NCI-H69 (cell line): Measurements from ENCODE around the gene RABGAP1.

Source experiments
- DNase-seq: peaks from one replicate; lab custom pipeline; 2025; lab: John Stamatoyannopoulos, UW

RABGAP1 gene

DNA sequence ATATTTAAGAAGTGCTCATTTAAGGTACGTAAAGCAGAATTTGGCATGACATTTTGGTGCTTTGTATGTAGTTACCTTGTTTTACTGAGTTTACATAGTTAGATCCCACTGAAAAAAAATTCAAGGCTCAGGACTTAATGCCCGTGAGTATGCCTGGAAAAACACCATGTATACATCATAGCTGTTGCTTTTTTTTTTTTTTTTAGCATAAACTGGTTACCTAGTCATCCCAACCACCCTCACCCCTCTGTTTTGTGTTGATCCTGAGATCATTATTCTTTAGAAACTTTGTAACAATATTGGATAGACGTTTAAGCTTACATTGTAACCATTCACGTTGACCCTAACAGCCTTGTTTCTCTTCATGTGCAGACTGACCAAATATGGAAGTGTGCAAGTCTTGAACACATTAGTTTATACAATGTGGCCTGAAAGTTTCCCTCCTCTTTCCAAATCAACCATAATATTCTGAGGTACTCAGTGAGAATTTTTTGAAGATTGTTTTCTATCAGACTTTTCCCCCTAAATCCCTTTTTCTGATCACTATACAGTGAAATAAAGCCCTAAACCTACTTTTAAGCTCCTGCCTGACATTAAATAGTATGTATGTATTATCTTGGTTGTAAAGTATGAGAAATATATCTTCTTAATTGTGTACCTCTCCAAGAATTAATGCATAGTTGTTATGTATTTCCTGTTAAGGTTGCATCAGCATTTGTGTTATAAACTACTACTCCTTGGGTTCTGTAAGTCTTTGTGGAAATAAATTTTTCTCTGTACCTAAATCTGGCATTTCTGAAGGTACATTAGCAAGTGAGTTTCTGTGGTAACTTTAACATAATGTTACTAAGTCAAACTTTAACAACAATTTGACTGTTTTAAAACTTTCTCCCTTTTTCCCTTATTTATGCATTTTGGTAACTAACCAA, 4.4 kb downstream of the RABGAP1 start:
- DNase-seq: no peak

DNA sequence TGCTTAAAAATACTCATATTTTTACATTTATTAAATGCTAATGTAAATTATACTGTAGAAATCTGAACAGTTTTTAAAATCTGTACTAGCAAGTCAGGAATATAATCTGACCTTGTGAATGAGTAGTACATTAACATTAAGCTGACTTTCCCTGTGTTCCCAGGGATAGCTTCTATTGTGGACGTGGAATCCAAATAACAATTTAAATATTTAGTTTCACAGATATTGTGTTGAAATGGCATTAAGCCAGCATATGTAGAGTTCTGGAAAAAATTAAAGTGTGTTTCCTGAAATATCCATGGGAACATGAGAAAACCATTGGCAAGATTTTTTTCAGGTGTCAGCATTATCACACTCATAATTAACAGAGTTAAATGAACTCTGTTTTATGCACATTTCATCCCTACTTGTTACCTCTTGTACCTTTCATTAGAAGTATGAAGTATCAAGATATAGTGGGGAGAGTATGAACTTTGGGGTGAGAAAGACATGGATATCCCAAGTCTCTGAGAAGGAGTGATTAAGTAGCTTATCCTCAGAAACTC, 5.7 kb downstream of the RABGAP1 start:
- DNase-seq: no peak

DNA sequence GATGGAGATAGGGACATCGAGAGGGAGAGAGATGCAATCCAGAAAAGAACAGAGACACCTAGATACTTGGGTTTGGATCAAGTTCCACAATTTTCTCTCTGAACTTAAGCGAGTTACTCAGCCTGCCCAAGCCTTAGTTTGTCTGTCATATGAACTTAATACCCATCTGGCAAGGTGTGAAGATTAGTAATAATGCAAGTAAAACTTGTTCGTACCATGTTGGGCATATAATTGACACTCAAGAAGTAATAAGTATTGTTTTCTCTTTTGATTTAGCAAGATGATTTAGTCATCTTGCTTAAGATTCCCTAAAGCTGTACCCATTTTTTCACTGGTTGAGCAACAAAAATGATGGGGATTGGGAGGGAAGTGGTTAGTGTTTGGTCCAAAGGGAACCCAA, 7.5 kb downstream of the RABGAP1 start:
- no peak for DNase-seq

DNA sequence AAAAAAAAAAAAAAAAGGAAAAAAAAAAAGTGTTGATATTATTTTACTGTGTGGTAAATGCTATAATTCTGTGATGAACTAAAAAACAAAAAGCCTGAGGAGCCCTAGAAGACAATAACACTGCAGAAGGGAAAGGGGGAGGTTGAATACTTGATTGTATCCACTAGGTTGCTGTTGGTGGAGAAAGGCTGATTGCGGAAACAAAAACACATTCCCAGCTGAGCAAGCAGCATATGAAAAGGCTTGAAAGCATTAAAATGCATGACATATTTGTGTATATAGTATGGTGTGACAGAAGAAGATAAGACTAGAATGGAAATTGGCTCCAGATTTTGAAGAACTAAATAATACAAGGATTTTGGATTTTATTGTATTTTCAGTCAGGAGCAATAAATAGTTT, 8.9 kb downstream of the RABGAP1 start:
- no peak for DNase-seq

DNA sequence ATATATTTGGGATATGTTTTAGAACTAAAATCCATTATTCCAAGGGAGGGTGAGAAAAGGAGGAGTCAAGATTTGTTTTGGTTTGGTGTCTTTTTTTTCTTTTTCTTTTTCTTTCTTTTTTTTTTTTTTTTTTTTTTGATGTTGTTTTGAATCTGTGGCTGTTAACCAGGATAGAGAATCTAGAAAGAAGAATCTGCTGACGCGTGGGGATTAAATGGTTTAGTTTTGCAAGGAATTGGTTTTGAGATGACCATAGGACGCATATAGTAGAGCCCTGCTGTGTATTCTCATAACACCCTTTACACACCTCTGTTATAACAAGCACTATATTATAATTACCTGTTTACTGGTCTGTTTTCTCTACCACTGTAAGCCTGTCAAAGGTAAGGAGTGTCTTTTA, 9.4 kb downstream of the RABGAP1 start:
- no peak for DNase-seq

DNA sequence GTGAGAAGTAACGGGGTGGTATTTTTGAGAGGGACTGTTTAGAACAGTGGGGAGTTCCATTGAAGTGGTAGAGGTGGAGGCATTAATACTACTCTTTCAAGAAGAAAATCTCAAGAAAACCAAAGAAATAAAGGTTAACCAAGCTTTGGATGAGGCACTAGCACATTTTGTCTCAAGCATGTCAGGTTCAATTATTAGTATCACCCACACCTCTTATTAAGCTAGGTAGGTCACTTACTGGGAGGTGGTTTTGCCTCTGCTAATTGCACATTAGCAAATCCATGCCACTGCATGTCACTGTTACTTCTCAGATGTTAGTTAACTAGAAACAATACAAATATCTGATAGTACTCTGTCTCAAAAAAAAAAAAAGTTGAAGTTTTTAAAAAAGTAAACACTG, 10.2 kb downstream of the RABGAP1 start:
- no peak for DNase-seq

DNA sequence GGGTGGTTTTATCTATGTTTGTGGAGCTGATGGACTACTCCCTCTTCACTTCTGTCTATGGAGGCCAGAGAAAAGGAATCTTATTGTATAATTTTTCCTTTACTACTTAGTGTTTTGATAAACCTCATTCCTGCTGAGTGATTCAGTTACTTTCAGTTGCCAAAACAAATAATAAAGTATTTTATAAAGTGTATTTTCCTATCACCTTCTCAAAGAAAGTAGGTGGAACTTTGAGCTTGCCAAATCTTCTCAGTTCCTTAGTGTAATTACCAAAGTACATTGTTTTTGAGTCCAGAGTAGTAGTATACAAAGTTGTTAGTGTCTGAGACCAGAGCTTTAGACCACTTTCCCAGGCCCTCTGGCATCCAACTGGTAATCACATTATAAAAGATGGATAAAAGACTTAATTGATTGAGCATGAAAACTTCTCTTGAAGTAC, 13.5 kb downstream of the RABGAP1 start:
- no peak for DNase-seq

DNA sequence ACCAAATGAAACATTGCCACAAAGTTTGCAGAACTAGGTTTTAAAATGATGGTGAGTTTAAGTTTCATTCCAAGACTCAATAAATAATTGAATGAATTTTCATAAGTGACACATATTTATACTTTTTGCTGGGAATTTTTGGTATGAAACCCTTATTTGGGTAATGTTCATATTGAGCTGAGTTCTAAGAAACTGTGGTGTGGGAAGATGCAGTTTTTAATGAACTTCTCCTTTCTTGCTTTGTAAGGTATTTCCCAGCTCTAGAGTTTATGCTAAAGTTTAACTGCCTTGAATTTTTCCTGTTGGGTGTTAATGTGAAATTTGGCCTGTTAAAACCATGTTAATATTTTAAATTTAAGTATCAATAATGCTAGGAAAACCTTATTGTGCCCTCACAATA, 15.1 kb downstream of the RABGAP1 start:
- DNase-seq: no peak

DNA sequence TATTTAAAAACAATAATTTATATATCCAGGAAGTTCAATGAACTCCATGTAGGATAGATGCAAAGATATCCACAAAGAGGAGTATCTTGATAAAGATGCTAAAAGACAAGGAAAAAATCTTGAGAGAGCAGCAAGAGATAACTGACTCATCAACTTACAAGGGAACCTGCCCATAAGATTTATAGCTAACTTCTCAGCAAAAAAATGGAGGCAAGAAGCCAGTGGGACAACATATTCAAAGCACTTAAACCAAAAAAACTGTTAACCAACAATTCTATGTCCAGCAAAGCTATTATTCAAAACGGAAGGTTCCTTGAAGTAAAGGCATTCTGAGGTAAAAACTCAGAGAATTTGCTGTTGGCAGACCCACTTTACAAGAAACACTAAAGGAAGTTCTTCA, 20.3 kb downstream of the RABGAP1 start:
- DNase-seq: no peak

DNA sequence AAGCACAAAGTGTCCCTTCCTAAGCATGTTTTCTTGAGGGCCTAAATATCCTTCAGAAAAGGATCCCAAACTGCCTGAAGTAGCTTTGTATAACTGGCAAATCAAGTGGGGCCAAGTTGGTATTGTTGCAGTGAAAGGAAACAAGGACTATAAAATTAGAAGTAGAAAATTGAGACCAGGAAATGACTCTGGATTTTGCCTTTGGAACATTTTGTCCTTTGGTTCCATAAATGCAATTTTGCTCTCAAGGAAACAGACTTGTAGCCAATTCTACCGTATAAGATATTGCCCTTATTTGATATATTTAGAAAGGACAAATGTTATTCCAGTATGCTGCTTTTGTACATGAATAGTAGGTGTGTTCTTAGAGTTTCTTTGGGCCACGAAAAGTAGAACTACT, 34.4 kb downstream of the RABGAP1 start:
- no peak for DNase-seq

DNA sequence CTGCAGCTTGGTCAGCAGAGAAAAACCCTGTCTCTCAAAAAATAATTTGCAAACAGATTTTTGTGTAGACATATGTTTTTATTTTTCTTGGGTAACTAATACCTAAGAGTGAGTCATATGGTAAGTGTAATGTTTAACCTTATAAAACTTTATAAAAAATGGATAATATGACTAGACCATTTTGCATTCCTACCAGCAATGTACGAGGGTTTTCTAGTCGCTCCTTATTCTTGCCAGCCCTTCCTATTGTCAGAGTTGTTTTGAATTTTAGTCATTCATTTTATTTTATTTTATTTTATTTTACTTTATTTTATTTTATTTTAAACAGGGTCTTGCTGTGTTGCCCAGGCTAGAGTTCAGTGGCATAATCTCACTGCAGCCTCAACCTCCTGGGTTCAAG, 37.8 kb downstream of the RABGAP1 start:
- no peak for DNase-seq

DNA sequence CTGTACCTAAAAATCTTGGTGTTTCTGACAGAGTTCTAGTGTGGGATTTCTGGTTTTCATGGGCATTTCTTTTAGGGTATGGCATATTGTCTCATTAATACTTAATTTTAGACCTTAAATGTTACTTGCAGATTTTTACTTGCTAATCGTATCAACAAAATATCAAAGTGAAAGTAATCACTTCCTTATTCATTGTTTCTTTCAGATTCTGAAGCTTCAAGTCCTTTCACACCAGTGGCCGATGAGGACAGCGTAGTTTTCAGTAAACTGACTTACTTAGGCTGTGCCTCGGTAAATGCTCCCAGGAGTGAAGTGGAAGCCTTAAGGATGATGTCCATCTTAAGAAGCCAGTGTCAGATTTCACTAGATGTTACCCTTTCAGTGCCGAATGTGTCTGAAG, 45.2 kb downstream of the RABGAP1 start:
- DNase-seq: no peak

DNA sequence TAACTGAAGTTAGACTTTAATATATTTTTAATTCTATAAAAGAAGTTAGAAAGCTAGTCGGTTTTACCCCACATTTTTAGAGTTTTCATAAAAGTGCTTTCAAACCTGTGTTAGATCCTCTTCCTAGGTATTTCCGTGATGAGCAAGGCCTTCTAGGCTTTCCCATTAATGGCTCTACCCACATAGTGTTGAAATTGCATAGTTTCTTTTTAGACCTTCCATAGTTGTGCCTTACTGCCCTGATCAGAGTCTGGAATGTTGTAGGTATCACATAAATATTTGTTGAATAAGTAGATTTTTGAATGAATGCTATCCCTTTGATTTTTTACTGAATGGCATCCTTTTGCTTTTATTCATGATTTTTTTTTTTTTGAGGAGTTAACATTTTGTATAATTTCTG, 47.3 kb downstream of the RABGAP1 start:
- DNase-seq: no peak

DNA sequence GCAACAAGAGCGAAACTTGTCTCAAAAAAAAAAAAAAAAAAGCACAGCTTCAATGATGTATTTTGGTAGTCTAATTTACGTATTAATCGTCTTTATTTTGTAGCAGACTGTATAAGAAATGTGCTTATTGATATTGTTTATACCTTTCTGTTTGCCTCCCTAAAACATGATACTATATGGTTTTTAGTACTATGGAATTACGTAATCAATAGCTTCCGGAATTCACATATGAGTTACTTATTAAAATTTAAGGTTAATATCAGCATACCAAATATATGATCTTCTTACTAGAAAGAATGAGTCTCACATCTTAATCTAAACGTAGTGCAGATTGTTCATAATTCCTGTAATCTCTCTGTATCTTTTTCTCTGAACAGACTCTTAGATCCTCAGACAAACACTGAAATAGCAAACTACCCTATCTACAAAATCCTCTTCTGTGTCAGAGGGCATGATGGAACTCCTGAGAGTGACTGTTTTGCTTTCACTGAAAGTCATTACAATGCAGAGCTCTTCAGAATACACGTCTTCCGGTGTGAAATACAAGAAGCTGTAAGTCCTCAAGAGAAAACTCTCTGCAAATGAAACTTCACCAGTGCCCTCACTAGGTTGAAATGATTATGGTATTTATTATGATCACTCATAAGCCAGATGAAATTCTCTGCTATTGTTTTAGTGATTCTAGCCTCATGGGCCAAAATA, 48.3 kb downstream of the RABGAP1 start:
- no peak for DNase-seq

DNA sequence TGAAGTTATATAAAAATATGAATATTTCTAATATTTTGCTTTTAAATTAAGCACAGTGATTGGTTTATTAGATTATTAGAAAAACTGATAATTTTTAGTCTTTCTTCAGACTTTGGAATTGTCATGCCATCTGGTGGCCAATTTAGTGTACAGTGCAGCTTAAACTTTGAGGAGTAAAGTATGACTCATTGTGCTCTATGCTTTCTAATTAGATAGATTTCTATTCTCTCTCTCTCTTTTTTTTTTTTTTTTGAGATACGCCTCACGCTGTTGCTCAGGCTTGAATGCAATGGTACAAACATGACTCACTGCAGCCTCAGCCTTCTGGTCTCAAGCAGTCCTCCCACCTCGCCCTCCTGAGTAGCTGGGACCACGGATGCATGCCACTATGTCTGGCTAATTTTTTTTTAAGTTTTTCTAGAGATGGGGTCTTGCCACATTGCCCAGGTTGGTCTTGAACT, 50.6 kb downstream of the RABGAP1 start:
- peak; percentile 35 for DNase-seq

DNA sequence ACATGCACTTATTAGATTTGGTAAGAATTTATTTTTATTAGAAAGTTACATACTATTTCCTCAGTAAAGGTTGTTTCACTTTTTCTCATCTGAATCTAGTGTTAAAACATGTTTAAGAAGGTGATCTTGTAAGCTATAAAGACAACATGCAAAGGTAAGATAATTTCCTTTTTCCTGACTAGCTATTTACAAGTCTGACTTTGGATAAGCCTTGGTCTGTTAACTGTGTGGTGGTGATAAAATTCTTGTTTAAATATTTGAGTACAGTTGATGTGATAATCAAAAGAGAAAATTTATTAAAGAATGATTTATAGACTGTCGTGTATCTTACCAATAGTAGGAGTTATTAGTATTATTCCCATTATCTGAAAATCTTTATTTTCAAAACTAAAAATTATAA, 55.8 kb downstream of the RABGAP1 start:
- DNase-seq: no peak

DNA sequence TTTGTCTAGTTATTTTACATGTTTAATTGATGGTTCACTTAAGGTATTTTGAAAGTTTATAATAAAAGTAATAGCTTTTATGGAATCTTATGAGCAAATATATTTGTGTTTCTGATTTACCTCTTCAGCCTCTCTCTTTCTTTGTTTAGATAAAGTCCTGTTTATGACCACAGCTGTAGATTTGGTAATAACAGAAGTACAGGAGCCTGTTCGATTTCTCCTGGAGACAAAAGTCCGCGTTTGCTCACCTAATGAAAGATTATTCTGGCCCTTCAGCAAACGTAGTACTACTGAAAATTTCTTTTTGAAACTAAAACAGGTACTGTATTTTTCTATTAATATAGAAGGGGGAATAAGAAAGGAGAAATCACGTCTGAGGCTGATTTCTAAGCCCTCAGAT, 57.6 kb downstream of the RABGAP1 start:
- DNase-seq: no peak

DNA sequence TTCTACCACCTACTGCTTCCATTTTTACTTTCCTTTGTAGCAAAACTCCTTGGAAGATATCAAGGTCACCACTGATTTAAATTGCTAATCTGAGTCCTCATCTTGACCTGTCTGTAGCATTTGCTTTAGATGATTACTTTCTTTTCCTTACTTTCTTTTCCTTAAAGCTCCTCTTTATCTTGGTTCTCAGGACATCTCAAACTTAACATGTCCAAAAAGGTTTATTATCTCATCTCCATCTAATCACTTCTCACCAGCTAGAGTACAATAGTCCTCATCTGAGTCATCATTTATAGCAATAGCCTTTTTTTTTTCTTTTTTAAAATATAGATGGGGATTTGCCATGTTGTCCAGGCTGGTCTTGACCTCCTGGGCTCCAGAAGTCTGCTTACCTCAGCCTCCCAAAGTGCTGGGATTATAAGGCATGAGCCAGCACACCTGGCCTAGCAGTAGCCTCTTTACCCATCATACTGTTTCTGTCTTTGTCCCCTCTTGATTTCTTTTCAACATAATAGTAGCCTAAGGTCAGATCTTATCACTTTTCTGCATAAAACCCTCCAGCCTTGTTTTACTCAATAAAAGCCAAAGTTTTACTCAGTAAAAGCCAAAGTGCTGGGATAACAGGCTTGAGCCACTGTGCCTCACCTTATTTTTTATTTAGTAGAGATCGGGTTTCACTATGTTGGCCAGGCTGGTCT, 59.7 kb downstream of the RABGAP1 start:
- DNase-seq: no peak

DNA sequence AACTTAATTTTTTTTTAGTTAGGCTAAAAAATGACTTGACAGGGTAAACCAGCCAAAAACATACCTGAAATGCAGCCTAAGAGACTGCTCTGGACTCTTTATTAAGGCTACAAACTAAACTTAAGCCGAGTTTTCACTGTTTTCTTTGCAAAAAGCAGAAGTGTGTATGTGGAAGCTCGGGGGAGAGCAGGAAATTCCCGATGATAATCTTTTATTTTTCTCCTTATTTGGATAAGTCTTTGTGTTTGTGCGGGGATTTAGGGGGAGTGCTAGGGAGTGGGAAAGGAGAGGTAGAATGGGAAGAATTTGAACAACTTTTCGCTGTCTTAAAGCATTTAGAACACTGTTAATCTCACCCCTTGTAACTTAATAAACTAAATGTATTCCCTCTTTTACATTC, 61.9 kb downstream of the RABGAP1 start:
- no peak for DNase-seq

DNA sequence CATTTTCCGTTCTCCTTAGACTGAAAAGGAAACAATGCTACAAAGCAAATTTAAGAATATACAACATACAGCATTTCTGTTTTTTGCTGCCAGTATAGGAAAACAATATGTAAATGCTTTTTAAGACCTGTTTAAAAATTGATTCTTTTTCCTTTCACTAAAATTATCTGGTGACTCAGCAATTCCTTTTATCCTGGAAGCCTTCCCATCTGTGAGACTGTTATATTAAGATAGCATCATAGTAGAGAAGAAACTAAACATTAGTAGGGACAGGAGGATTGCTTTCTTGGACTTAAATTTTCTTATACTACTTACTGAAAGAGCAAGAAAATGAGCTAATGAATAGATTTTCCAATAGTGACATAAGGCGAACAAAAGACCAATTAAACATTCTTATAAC, 62.6 kb downstream of the RABGAP1 start:
- DNase-seq: no peak

DNA sequence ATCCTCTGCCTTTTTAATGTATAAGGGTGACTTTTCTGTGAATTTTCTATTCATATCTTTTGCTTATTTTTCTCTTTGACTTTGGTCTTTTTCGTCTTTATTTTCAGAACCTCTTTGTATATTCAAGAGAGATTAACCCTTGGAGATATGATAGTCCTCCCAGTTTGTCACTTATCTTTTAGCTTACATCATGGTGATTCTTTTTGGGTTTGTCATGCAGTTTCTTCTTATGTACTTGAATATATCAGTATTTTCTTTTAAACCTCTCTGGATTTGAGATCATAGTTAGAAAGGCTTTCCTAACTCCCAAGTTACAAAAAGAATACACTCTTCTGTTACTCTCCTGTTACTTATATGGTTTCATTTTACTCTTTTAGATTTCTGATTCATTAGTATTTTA, 65.1 kb downstream of the RABGAP1 start:
- DNase-seq: no peak

DNA sequence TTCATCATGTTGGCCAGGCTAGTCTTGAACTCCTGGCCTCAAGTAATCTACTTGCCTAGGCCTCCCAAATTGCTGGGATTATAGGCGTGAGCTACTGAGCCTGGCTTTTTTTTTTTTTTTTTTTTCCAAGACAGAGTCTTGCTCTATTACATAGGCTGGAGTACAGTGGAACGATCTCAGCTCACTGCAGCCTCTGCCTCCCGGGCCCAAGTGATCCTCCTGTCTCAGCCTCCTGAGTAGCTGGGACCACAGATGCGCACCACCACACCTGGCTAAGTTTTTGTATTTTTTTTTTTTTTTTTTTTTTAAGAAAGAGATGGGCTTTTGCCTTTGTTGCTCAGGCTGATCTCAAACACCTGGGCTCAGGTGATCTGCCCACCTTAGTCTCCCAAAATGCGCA, 66.4 kb downstream of the RABGAP1 start:
- no peak for DNase-seq
